ENCODE measurements around the gene NACC2. TPM values are rescaled to one million over a fixed set of nuclear protein-coding genes. Genes with fewer than 3 reads are reported as not detected.

The NACC2 gene
- total and polyA plus RNA-seq, 10 of the 15 experiments (the other 5 are each of a cell fraction or from before 2014, with no cell fraction given), result 0.66 to 14.7 (median 3.5) TPM

- no peaks in the 10 kb centered on the region; a peak in 1 of 4 replicates for H3K36me3 ChIP-seq (ENCODE audit: control insufficient read depth in 2 of 2, insufficient read depth in 2 of 2, low read length in 1 of 2)
- DNase-seq (ENCODE audit: low read depth, low spot score) (no peak), FAIRE-seq (peak; percentile 54), ATAC-seq (peak; percentile 44)
- H2AFZ ChIP-seq (ENCODE audit: control insufficient read depth, low read depth, low read length), result no peak overlapping the region; the same call in 1 of the 2 replicates
- peak overlapping the region; percentile 77 for H3K27ac ChIP-seq (ENCODE audit: control insufficient read depth, insufficient read depth)
- in situ Hi-C loops (cut with MboI), result no loop called here
- POLR2A ChIA-PET, result interaction anchor here (0.8 to 4.0 kb wide), 6 partner anchors 8 to 150 kb away, joined by 3 to 28 read pairs (median 4); partner anchors contain the start of genes NACC2, TMEM250 and UBAC1
- RAD21 ChIA-PET (ENCODE audit: unreplicated experiment), result interaction anchor here (0.6 to 6.6 kb wide), 5 partner anchors 8 to 150 kb away, joined by 4 to 52 read pairs (median 9); partner anchors contain the start of genes NACC2 and UBAC1
- BruUV-seq (replicated peaks), result TSS peak; percentile 96
- H3K4me1 ChIP-seq (ENCODE audit: control insufficient read depth, insufficient read depth, low read length), result peaks cover 45% of the 10 kb centered on the region
- peak overlapping the region; percentile 70 for H3K4me2 ChIP-seq (ENCODE audit: control insufficient read depth, insufficient read depth)
- peaks cover 19% of the 10 kb centered on the region for H3K79me2 ChIP-seq (ENCODE audit: control insufficient read depth, insufficient read depth, low read length)
- H3K27me3 ChIP-seq (replicated peaks in 1 of 2; ENCODE audit: control insufficient read depth in 2 of 2, insufficient read depth in 2 of 2, low read length in 1 of 2), result no peaks in the 10 kb centered on the region
- no peaks in the 10 kb centered on the region for H3K9me3 ChIP-seq (replicated peaks; ENCODE audit: control insufficient read depth, insufficient read depth, low read length)
- CTCF ChIA-PET, result interaction anchor here (0.6 to 1.5 kb wide), 6 partner anchors 7 to 160 kb away, joined by 3 to 13 read pairs (median 6); no protein-coding TSS in a partner anchor
- intact Hi-C loops (cut with micrococcal nuclease; ENCODE audit: unreplicated experiment), result no loop called here
- peak overlapping the region; percentile 64 for H3K9ac ChIP-seq (ENCODE audit: control insufficient read depth, insufficient read depth, low read length)
- WGBS (ENCODE audit: insufficient coverage, insufficient replicate concordance, low lambda C conversion rate, missing lambda C conversion rate), result 4% methylated on average over 32 of the region's 42 CpGs
- peak overlapping the region; percentile 76 for H3K4me3 ChIP-seq
- SMC1A ChIA-PET (ENCODE audit: uncharacterized antibody, unreplicated experiment), result interaction anchor here (1.2 to 4.0 kb wide), 3 partner anchors 9 to 20 kb away, joined by 3 to 19 read pairs (median 6); partner anchors contain the start of gene NACC2
- H4K20me1 ChIP-seq (ENCODE audit: control insufficient read depth, insufficient read depth), result no peaks in the 10 kb centered on the region
- TF ChIP-seq ZNF274 (IDR thresholded peaks at IDR 0.05; ENCODE audit: insufficient read depth, insufficient read length) (no peak), IRF5 (IDR thresholded peaks at IDR 0.05; ENCODE audit: borderline replicate concordance) (no peak), MYC (IDR thresholded peaks at IDR 0.05; ENCODE audit: insufficient read depth, insufficient read length, insufficient replicate concordance, low read length, severe bottlenecking) (no peak), USF1 (IDR thresholded peaks at IDR 0.05; ENCODE audit: borderline replicate concordance, extremely low read length, insufficient read depth, low read depth, low read length) (no peak), E4F1 (IDR thresholded peaks at IDR 0.05; ENCODE audit: borderline replicate concordance, partially characterized antibody) (no peak)
- TF ChIP-seq, protein P1, sequence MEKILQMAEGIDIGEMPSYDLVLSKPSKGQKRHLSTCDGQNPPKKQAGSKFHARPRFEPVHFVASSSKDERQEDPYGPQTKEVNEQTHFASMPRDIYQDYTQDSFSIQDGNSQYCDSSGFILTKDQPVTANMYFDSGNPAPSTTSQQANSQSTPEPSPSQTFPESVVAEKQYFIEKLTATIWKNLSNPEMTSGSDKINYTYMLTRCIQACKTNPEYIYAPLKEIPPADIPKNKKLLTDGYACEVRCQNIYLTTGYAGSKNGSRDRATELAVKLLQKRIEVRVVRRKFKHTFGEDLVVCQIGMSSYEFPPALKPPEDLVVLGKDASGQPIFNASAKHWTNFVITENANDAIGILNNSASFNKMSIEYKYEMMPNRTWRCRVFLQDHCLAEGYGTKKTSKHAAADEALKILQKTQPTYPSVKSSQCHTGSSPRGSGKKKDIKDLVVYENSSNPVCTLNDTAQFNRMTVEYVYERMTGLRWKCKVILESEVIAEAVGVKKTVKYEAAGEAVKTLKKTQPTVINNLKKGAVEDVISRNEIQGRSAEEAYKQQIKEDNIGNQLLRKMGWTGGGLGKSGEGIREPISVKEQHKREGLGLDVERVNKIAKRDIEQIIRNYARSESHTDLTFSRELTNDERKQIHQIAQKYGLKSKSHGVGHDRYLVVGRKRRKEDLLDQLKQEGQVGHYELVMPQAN (conservative IDR thresholded peaks at IDR 0.05), result no peak
- TF ChIP-seq, protein P2, sequence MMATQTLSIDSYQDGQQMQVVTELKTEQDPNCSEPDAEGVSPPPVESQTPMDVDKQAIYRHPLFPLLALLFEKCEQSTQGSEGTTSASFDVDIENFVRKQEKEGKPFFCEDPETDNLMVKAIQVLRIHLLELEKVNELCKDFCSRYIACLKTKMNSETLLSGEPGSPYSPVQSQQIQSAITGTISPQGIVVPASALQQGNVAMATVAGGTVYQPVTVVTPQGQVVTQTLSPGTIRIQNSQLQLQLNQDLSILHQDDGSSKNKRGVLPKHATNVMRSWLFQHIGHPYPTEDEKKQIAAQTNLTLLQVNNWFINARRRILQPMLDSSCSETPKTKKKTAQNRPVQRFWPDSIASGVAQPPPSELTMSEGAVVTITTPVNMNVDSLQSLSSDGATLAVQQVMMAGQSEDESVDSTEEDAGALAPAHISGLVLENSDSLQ (IDR thresholded peaks at IDR 0.05), result no peak
- TF ChIP-seq, protein P3, sequence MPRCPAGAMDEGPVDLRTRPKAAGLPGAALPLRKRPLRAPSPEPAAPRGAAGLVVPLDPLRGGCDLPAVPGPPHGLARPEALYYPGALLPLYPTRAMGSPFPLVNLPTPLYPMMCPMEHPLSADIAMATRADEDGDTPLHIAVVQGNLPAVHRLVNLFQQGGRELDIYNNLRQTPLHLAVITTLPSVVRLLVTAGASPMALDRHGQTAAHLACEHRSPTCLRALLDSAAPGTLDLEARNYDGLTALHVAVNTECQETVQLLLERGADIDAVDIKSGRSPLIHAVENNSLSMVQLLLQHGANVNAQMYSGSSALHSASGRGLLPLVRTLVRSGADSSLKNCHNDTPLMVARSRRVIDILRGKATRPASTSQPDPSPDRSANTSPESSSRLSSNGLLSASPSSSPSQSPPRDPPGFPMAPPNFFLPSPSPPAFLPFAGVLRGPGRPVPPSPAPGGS (IDR thresholded peaks at IDR 0.05; ENCODE audit: borderline replicate concordance, insufficient read depth, low read depth, low read length, poor library complexity, severe bottlenecking), result no peak
- TF ChIP-seq, protein P4, sequence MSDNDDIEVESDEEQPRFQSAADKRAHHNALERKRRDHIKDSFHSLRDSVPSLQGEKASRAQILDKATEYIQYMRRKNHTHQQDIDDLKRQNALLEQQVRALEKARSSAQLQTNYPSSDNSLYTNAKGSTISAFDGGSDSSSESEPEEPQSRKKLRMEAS (IDR thresholded peaks at IDR 0.05; ENCODE audit: low read depth, low read length), result peak; percentile 78
These were observed 15.3 kb upstream of the NACC2 start for GRCh38 chr9:136110082-136111061.

Data from GM12878 (cell line).